IPS-18a (cell line): ENCODE results near the gene AP5Z1.
A peak's percentile ranks its signal among the peaks of the same experiment; 100 is the strongest.

ENCODE experiments used
- H3K27ac ChIP-seq: one replicate; pipeline ENCODE4 v1.5.1; 2013; ENCODE audit warnings: low read length
- H3K27me3 ChIP-seq: one replicate; pipeline ENCODE4 v1.6.1; 2013; ENCODE audit warnings: mild to moderate bottlenecking, low read length; ENCODE audit not compliant: control insufficient read depth, insufficient read depth
- H3K36me3 ChIP-seq: one replicate; pipeline ENCODE4 v1.6.1; 2013; ENCODE audit warnings: low read depth, low read length; ENCODE audit not compliant: control insufficient read depth
- H3K4me1 ChIP-seq: one replicate; pipeline ENCODE4 v1.6.1; 2013; ENCODE audit warnings: low read depth, low read length; ENCODE audit not compliant: control insufficient read depth
- H3K4me3 ChIP-seq: one replicate; pipeline ENCODE4 v1.5.1; 2013; ENCODE audit warnings: low read length
- H3K9ac ChIP-seq: one replicate; pipeline ENCODE4 v1.6.1; 2013; ENCODE audit warnings: mild to moderate bottlenecking, low read length, moderate library complexity
- H3K9me3 ChIP-seq: one replicate; pipeline ENCODE4 v1.6.1; 2013; ENCODE audit warnings: low read depth, low read length; ENCODE audit not compliant: control insufficient read depth

AP5Z1 gene

GRCh38 chr7:4775250-4775847 is at the start of gene AP5Z1:
Gene AP5Z1 (plus strand): TSS chr7:4775623. CDS start chr7:4775716, 93 bp downstream.
- no peaks in the 10 kb centered on the region for H3K27me3 ChIP-seq
- H3K36me3 ChIP-seq: no peaks in the 10 kb centered on the region
- peak within 1 kb of the TSS; percentile 91 for H3K4me3 ChIP-seq
- no peaks in the 10 kb centered on the region for H3K9me3 ChIP-seq
- H3K9ac ChIP-seq: peak within 1 kb of the TSS; percentile 76
- peak within 1 kb of the TSS; percentile 67 for H3K27ac ChIP-seq
- no peaks in the 10 kb centered on the region for H3K4me1 ChIP-seq

- Histone ChIP-seq H3K36me3 (no peaks in the 10 kb centered on the region), H3K9me3 (no peaks in the 10 kb centered on the region), H3K27me3 (no peaks in the 10 kb centered on the region), H3K27ac (no peak overlapping the region), H3K4me1 (peaks cover 7% of the 10 kb centered on the region), H3K4me3 (no peak overlapping the region), H3K9ac (no peak overlapping the region)
These were observed 49.5 kb upstream of the AP5Z1 start for GRCh38 chr7:4725850-4726450.

- no peaks in the 10 kb centered on the region for H3K9me3 ChIP-seq
- H3K27me3 ChIP-seq: no peaks in the 10 kb centered on the region
- no peaks in the 10 kb centered on the region for H3K36me3 ChIP-seq
- no peak overlapping the region for H3K4me3 ChIP-seq
- peaks cover 7% of the 10 kb centered on the region for H3K4me1 ChIP-seq
- no peak overlapping the region for H3K9ac ChIP-seq
- no peak overlapping the region for H3K27ac ChIP-seq
These were observed 48.9 kb upstream of the AP5Z1 start for GRCh38 chr7:4726566-4726965.

- no peaks in the 10 kb centered on the region for H3K27me3 ChIP-seq
- H3K4me3 ChIP-seq: no peak overlapping the region
- no peaks in the 10 kb centered on the region for H3K36me3 ChIP-seq
- H3K9ac ChIP-seq: no peak overlapping the region
- H3K27ac ChIP-seq: no peak overlapping the region
- peaks cover 7% of the 10 kb centered on the region for H3K4me1 ChIP-seq
- H3K9me3 ChIP-seq: no peaks in the 10 kb centered on the region
These were observed 47.3 kb upstream of the AP5Z1 start for GRCh38 chr7:4727914-4728705.

GRCh38 chr7:4729266-4729665 is 46.2 kb upstream of the AP5Z1 start:
- Histone ChIP-seq H3K4me1 (peaks cover 7% of the 10 kb centered on the region), H3K27ac (no peak overlapping the region), H3K27me3 (no peaks in the 10 kb centered on the region), H3K4me3 (no peak overlapping the region), H3K9me3 (no peaks in the 10 kb centered on the region), H3K36me3 (no peaks in the 10 kb centered on the region), H3K9ac (no peak overlapping the region)

GRCh38 chr7:4730276-4730675 is 45.1 kb upstream of the AP5Z1 start:
- H3K9ac ChIP-seq: no peak overlapping the region
- no peaks in the 10 kb centered on the region for H3K36me3 ChIP-seq
- H3K27me3 ChIP-seq: no peaks in the 10 kb centered on the region
- peaks cover 3% of the 10 kb centered on the region for H3K4me1 ChIP-seq
- H3K9me3 ChIP-seq: no peaks in the 10 kb centered on the region
- no peak overlapping the region for H3K4me3 ChIP-seq
- no peak overlapping the region for H3K27ac ChIP-seq

GRCh38 chr7:4730971-4731370 is 44.5 kb upstream of the AP5Z1 start:
- Histone ChIP-seq H3K9ac (no peak overlapping the region), H3K27ac (no peak overlapping the region), H3K9me3 (no peaks in the 10 kb centered on the region), H3K27me3 (no peaks in the 10 kb centered on the region), H3K4me1 (no peaks in the 10 kb centered on the region), H3K36me3 (no peaks in the 10 kb centered on the region), H3K4me3 (no peak overlapping the region)

GRCh38 chr7:4731803-4732202 is 43.6 kb upstream of the AP5Z1 start:
- H3K9me3 ChIP-seq: no peaks in the 10 kb centered on the region
- H3K4me3 ChIP-seq: no peak overlapping the region
- H3K27ac ChIP-seq: no peak overlapping the region
- H3K4me1 ChIP-seq: no peaks in the 10 kb centered on the region
- no peak overlapping the region for H3K9ac ChIP-seq
- H3K36me3 ChIP-seq: no peaks in the 10 kb centered on the region
- no peaks in the 10 kb centered on the region for H3K27me3 ChIP-seq

- no peak overlapping the region for H3K27ac ChIP-seq
- H3K4me1 ChIP-seq: peaks cover 7% of the 10 kb centered on the region
- H3K9ac ChIP-seq: no peak overlapping the region
These were observed 41.4 kb upstream of the AP5Z1 start for GRCh38 chr7:4733936-4734528.

GRCh38 chr7:4734587-4735345 is 40.7 kb upstream of the AP5Z1 start:
- Histone ChIP-seq H3K4me1 (peaks cover 9% of the 10 kb centered on the region), H3K36me3 (no peaks in the 10 kb centered on the region), H3K4me3 (no peak overlapping the region), H3K27me3 (peaks cover 5% of the 10 kb centered on the region), H3K27ac (no peak overlapping the region), H3K9ac (no peak overlapping the region), H3K9me3 (no peaks in the 10 kb centered on the region)

More at GRCh38 chr7:4733936-4734528, 41.4 kb upstream of the AP5Z1 start:
- Histone ChIP-seq H3K4me3 (no peak overlapping the region), H3K27me3 (peaks cover under 1% of the 10 kb centered on the region), H3K36me3 (no peaks in the 10 kb centered on the region), H3K9me3 (no peaks in the 10 kb centered on the region)

GRCh38 chr7:4737300-4737699 is 38.1 kb upstream of the AP5Z1 start:
- peaks cover 9% of the 10 kb centered on the region for H3K4me1 ChIP-seq
- H3K9ac ChIP-seq: no peak overlapping the region
- H3K27me3 ChIP-seq: peaks cover 9% of the 10 kb centered on the region
- H3K27ac ChIP-seq: no peak overlapping the region
- H3K4me3 ChIP-seq: no peak overlapping the region
- H3K9me3 ChIP-seq: no peaks in the 10 kb centered on the region
- no peaks in the 10 kb centered on the region for H3K36me3 ChIP-seq
